BLaER1 treated with 17β-estradiol and CSF1 and Interleukin-3, amounts not matched to agents 10 nM and 100 nM (cell line): ENCODE results near the gene KLHL41.
"Not testable (repeated sequence)": the region's sequence is repeated elsewhere in the genome, so short reads cannot be mapped to it uniquely, and the experiment has no call there.

Source experiments
- H3K27ac ChIP-seq, 11 experiments: shearing (Covaris generic); formaldehyde crosslinking; 2 replicates each; pipeline ENCODE4 v1.8.1; 2022
- H3K27me3 ChIP-seq, 11 experiments: shearing (Covaris generic); formaldehyde crosslinking; 2 replicates each; pipeline ENCODE4 v1.8.1; 2022
- H3K36me3 ChIP-seq, 11 experiments: shearing (Covaris generic); formaldehyde crosslinking; 2 replicates each; pipeline ENCODE4 v1.8.1; 2022
- H3K4me1 ChIP-seq, 10 experiments: shearing (Covaris generic); formaldehyde crosslinking; 2 replicates each; pipeline ENCODE4 v1.8.1; 2022
- H3K4me2 ChIP-seq, 11 experiments: shearing (Covaris generic); formaldehyde crosslinking; 2 replicates each; pipeline ENCODE4 v1.8.1; 2022
- H3K4me3 ChIP-seq, 10 experiments: shearing (Covaris generic); formaldehyde crosslinking; 2 replicates each; pipeline ENCODE4 v1.8.1; 2022
- H3K9ac ChIP-seq, 11 experiments: shearing (Covaris generic); formaldehyde crosslinking; 2 replicates each; pipeline ENCODE4 v1.8.1; 2022
- H3K9me3 ChIP-seq, 11 experiments: shearing (Covaris generic); formaldehyde crosslinking; replicated peaks in 1 of 11; 2 replicates each; pipeline ENCODE4 v1.8.1; 2022
- H4K20me1 ChIP-seq, 11 experiments: shearing (Covaris generic); formaldehyde crosslinking; 2 replicates each; pipeline ENCODE4 v1.8.1; 2022
- Cebpa-rat ChIP-seq, 11 experiments: shearing (Covaris generic); IDR thresholded peaks; 2 replicates each; pipeline ENCODE4 v1.8.1; 2022

KLHL41 gene

GRCh38 chr2:169572189-169572588, 62.7 kb downstream of the KLHL41 start:
- no peaks in the 10 kb centered on the region for H3K27me3 ChIP-seq
- no peak for TF ChIP-seq Cebpa-rat (IDR thresholded peaks at IDR 0.05)
- H3K36me3 ChIP-seq = peaks cover 5 to 43% (median 28%) of the 10 kb centered on the region in 11 experiments; a peak in 20 of 22 replicates
- peak overlapping the region in 1 of 11 experiments; percentile 79; a peak in 1 of 22 replicates for H3K27ac ChIP-seq
- H3K4me1 ChIP-seq = peaks cover 14 to 36% (median 30%) of the 10 kb centered on the region in 10 experiments; a peak in 19 of 20 replicates
- peaks cover 0 to 8% (median 0%) of the 10 kb centered on the region in 11 experiments; a peak in 2 of 22 replicates for H3K9me3 ChIP-seq
- peaks cover 0 to 27% (median 4%) of the 10 kb centered on the region in 11 experiments; a peak in 5 of 22 replicates for H4K20me1 ChIP-seq
- H3K4me2 ChIP-seq = peak overlapping the region; percentile 25 to 92 (median 82); a peak in 20 of 22 replicates
- peak overlapping the region in 9 of 11 experiments; percentile 81 to 91 (median 88); a peak in 11 of 22 replicates for H3K9ac ChIP-seq
- peak overlapping the region; percentile 75 to 94 (median 85); a peak in 13 of 20 replicates for H3K4me3 ChIP-seq

DNA sequence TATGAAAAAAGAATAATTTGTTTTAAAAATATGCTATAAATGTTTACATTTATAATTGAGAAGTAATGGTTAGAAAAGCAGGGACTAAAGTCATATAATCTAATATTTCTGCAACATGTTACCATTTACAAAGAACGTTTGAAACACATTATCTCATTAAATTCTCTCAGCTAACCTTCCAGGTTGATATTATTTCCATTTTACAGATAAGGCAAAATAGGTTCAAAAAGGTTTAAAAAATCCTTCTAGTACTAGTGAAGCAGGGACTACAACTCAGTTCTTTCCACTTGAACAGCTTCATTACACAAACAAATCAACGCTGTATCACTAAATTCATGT, 63.3 kb downstream of the KLHL41 start:
- Histone ChIP-seq H3K27me3 (no peaks in the 10 kb centered on the region), H3K36me3 (peaks cover 5 to 37% (median 24%) of the 10 kb centered on the region in 11 experiments; a peak in 18 of 22 replicates), H3K27ac (peak overlapping the region in 10 of 11 experiments; percentile 59 to 88 (median 83); a peak in 18 of 22 replicates), H3K4me3 (peak overlapping the region; percentile 75 to 94 (median 85)), H3K9ac (peak overlapping the region; percentile 80 to 91 (median 87)), H3K4me2 (peak overlapping the region; percentile 72 to 92 (median 83)), H3K9me3 (peaks cover 0 to 8% (median 0%) of the 10 kb centered on the region in 11 experiments; a peak in 2 of 22 replicates), H4K20me1 (peaks cover 0 to 27% (median 4%) of the 10 kb centered on the region in 11 experiments; a peak in 5 of 22 replicates), H3K4me1 (peaks cover 14 to 36% (median 30%) of the 10 kb centered on the region in 10 experiments; a peak in 19 of 20 replicates)
- no peak for TF ChIP-seq Cebpa-rat (IDR thresholded peaks at IDR 0.05)

GRCh38 chr2:169573160-169573973, 63.9 kb downstream of the KLHL41 start, which contains the start of gene FASTKD1:
TSS of gene FASTKD1 (minus strand) at chr2:169573865. CDS start at chr2:169572029, 1,836 bp downstream.
- Histone ChIP-seq H4K20me1 (peaks cover 0 to 22% (median 4%) of the 10 kb centered on the region in 11 experiments; a peak in 5 of 22 replicates), H3K4me1 (peaks cover 14 to 36% (median 30%) of the 10 kb centered on the region in 10 experiments; a peak in 19 of 20 replicates), H3K9ac (peak within 1 kb of the TSS; percentile 80 to 91 (median 87)), H3K27me3 (no peaks in the 10 kb centered on the region), H3K27ac (peak within 1 kb of the TSS; percentile 59 to 88 (median 82); a peak in 21 of 22 replicates), H3K36me3 (peaks cover 5 to 31% (median 18%) of the 10 kb centered on the region in 11 experiments; a peak in 18 of 22 replicates), H3K4me3 (peak within 1 kb of the TSS; percentile 75 to 94 (median 85)), H3K9me3 (peaks cover 0 to 8% (median 0%) of the 10 kb centered on the region in 11 experiments; a peak in 2 of 22 replicates), H3K4me2 (peak within 1 kb of the TSS; percentile 72 to 92 (median 83))
- TF ChIP-seq Cebpa-rat (IDR thresholded peaks at IDR 0.05) = no peak

DNA sequence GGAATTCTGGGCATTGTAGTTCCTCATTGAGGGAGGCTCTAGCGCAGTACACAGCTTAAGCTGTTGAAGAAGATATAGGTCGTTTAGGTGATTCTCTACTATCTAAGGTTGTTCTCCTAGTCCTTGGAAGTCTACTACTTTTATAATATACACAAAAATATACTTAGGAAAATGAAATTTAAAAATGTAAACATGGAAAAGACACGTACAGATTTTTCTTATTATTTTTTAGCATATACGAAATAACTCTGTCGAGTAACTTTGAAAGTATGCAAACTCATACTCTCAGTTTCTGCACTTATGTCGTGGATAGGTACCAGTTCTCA, 64.4 kb downstream of the KLHL41 start:
- Histone ChIP-seq H3K4me1 (peaks cover 14 to 36% (median 30%) of the 10 kb centered on the region in 10 experiments; a peak in 19 of 20 replicates), H3K4me3 (peak overlapping the region; percentile 75 to 94 (median 85)), H3K36me3 (peaks cover 1 to 25% (median 12%) of the 10 kb centered on the region in 11 experiments; a peak in 16 of 22 replicates), H3K27ac (peak overlapping the region in 2 of 11 experiments; percentile 73 to 88; a peak in 3 of 22 replicates), H3K27me3 (no peaks in the 10 kb centered on the region), H3K9ac (peak overlapping the region in 9 of 11 experiments; percentile 80 to 91 (median 88); a peak in 14 of 22 replicates), H3K4me2 (no peak overlapping the region), H3K9me3 (peaks cover 0 to 8% (median 0%) of the 10 kb centered on the region in 11 experiments; a peak in 2 of 22 replicates), H4K20me1 (peaks cover 0 to 17% (median 4%) of the 10 kb centered on the region in 11 experiments; a peak in 5 of 22 replicates)
- TF ChIP-seq Cebpa-rat (IDR thresholded peaks at IDR 0.05) = no peak

DNA sequence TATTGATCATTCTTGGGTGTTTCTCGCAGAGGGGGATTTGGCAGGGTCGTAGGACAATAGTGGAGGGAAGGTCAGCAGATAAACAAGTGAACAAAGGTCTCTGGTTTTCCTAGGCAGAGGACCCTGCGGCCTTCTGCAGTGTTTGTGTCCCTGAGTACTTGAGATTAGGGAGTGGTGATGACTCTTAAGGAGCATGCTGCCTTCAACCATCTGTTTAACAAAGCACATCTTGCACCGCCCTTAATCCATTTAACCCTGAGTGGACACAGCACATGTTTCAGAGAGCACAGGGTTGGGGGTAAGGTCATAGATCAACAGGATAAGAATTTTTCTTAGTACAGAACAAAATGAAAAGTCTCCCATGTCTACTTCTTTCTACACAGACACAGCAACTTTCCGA, 65.0 kb downstream of the KLHL41 start:
- H3K9me3 ChIP-seq, H3K4me3 ChIP-seq, H3K4me2 ChIP-seq, H3K9ac ChIP-seq, H3K27me3 ChIP-seq, H3K27ac ChIP-seq: not testable (repeated sequence)
- H3K36me3 ChIP-seq = peaks cover 0 to 19% (median 8%) of the 10 kb centered on the region in 11 experiments; a peak in 13 of 22 replicates
- peaks cover 0 to 13% (median under 1%) of the 10 kb centered on the region in 11 experiments; a peak in 5 of 22 replicates for H4K20me1 ChIP-seq
- H3K4me1 ChIP-seq = peaks cover 14 to 35% (median 29%) of the 10 kb centered on the region in 10 experiments; a peak in 19 of 20 replicates

DNA sequence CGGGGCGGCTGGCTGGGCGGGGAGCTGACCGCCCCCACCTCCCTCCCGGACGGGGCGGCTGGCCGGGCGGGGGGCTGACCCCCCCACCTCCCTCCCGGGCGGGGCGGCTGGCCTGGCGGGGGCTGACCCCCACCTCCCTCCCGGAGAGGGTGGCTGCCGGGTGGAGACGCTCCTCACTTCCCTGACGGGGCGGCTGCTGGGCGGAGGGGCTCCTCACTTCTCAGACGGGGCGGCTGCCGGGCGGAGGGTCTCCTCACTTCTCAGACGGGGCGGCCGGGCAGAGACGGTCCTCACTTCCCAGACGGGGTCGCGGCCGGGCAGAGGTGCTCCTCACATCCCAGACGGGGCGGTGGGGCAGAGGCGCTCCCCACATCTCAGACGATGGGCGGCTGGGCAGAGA, 65.8 kb downstream of the KLHL41 start:
- H3K4me2 ChIP-seq, H3K4me3 ChIP-seq, H3K9ac ChIP-seq, H3K27ac ChIP-seq, H4K20me1 ChIP-seq, H3K9me3 ChIP-seq, H3K27me3 ChIP-seq: not testable (repeated sequence)
- Histone ChIP-seq H3K36me3 (peaks cover 0 to 12% (median 8%) of the 10 kb centered on the region in 11 experiments; a peak in 12 of 22 replicates), H3K4me1 (peaks cover 14 to 28% (median 22%) of the 10 kb centered on the region in 10 experiments; a peak in 19 of 20 replicates)
